Hematopoietic multipotent progenitor cell treated with erythropoietin and hydrocortisone succinate and interleukin-3 and kit ligand, for 6 days (in vitro differentiated cells): ENCODE results near the gene NRXN3.

Source experiments
- DNase-seq: peaks from one replicate; pipeline ENCODE4 v3.0.0-alpha.2; 2015

The NRXN3 gene

DNA sequence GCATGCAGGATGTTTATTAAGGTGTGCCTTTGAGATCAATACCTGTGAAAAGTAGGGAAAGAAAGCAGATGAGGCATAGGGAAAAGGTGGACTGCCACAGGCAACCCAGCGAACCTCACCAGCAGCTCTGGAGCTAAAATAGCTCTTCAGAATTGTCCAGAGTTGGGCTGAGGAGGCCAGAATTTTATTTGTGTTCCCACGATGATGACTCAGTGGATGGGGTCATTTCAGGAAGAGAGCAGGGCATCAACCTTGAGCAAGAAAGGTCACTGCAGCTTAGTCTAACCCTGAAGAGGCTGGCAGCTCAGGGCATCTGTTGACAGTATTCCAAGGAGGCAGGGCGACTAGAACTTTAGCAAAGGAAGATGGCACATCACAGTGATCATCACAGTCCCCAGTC lies 1345.0 kb downstream of the NRXN3 start:
- DNase-seq = no peak

DNA sequence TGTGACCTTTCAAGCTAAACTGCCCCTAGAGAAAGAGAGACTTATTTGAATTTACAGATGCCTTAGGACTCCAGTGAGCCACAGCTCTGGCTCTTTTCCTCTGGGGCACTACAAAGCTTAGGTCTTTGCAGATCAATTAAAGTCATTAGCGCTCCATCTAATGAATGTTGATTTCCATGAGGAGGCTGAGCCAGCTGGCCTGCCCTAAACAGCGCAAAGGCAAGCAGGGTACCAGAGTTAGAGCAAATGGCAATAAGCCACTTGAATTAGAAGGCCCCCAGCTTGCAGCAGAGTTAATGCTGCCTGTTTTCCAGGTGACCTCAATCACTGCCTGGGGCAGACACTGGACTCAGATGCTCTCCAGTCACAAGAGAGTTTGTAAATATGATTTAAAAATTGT lies 1345.8 kb downstream of the NRXN3 start:
- DNase-seq = no peak

DNA sequence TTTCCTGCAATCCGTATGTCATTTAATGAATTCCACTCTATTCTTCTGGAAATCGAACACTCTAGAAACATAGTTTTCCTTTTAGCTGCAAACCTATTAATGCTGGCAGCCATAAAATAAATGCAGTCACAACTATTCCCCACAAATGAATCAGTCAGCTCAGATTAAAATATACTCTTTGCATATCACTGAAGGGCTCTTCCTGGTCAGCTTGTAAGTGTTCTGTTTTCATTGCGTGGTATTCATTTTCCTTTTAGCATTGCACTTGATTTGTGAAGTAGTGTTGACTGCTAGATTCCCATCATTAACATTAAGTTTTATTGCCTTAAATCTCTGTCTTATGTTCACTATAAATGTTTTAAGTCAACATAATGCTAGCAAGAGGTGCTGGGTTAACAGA lies 1355.2 kb downstream of the NRXN3 start:
- no peak for DNase-seq

DNA sequence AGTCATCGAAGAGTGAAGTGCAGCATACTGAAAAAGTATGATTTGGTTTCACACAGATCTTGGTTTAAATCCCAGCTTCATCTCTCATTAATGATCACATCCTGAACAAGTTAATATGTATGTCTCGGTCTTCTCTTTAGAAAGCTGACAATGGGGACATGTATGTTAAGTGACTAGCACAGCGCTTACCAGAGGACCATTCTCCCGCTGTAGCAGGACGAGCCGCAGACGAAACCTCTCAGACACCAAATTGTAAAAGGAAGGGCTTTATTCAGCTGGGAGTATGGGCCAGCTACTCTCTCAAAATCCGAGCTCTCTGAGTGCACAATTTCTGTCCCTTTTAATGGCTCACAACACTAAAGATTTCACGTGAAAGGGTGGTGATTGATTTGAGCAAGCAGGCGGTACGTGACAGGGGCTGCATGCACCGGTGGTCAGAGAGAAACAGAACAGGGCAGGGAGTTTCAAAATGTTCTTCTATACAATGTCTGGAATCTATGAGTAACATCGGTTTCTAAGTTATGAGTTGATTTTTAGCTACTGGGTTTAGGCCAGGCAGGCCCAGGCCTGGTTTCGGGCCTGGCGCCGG lies 1358.7 kb downstream of the NRXN3 start:
- no peak for DNase-seq

DNA sequence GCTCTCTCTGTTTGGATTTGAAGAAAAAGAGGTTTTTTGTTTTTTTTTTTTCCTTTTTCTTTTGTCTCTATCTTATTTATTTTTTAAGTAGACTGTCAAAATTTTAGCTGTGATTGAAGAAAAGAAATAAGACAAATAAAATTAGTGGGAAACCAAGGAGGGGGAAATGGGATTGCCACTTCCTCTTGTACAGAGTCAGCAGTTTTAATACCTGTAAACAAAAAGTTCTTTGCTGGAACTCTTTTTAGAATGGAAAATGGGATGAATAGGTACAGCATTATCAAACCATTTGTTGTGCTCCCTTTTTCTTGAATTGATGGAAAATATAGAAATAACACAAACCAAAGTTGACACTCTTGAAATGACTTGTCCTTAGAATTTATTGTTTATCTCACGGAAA lies 1360.4 kb downstream of the NRXN3 start:
- DNase-seq = no peak

DNA sequence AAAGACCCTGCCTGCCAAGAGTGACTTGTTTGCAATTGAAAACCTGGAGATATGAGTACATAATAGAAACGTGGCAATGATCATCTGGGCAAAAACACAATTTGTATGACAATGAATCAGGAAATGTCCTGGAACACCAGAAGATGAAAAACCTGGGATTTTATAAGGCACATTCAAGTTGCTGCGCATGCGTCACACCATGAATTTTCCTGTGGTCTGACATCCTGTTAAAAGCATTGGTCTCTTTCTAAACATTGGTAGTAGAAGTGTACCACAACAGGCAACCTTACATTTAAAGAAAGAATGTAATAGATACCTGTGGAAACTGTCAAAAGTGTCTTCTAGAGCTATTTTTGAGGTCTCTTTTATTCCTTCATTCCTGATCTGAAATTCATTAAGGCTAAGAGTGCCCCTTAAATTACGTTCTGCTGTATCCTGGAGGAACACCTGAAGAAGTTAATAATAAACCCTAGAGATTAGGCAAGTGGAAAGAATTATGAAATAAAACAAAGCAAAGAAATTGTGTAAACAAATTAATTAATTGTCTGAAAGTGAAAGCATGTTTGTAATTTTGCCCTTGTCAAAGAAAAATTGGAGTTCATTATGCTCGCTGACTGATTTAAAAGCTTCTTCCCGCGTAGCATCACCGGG lies 1364.7 kb downstream of the NRXN3 start:
- no peak for DNase-seq

DNA sequence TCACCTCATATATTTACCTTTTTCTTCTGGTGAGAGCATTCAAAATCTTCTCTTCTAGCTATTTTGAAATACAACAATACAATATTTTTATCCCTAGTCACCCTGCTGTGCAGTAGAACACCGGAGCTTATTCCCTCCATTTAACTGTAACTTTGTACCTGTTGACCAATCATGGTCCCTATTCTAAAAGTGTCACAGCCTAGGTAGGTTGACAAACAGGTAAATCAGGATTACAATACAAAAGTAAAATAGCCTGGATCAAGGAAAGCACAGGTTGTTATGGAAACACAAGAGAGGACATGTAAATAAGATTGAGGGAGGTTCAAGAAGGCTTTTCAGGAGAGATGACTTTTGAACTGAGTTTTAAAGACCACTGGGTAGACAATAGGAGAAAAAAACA lies 1370.2 kb downstream of the NRXN3 start:
- no peak for DNase-seq

DNA sequence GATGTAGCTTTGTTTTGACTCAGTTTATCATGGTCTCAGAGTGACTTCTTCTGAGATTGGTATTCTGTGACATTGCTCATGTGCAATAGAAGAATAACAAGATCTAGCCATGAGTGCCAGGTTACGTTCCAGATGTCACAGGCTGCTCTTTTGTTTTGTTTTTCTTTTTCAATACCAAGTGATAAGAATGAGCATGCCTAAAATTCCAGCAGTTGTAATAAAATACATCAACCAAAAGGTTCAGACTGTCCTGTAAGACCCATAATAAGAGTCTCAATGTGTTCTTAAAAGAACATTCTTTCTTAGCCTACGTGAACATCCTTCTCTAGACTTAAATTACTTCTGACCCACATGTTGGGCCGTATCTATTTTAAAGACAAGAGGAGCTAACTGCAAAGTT lies 1371.9 kb downstream of the NRXN3 start:
- DNase-seq = no peak

DNA sequence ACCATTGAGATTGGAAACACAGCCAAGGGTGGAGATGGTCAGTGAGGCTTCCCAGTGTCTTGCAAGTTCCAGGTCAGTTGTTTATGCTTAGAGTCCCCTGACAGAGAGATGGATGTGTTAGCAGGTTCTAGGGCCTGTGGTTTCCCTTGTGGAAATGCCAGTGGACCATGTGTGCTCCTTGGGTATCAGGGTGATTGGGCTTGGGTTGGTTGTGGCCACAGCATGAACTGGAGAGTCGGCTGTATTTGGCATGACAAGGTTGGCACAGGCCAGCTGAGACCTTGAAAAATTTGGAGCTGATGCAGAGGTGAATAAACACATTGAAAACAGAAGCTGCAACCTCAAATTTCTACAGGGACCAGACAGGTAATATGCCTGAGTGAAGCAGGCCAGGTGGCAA lies 1373.2 kb downstream of the NRXN3 start:
- no peak for DNase-seq

DNA sequence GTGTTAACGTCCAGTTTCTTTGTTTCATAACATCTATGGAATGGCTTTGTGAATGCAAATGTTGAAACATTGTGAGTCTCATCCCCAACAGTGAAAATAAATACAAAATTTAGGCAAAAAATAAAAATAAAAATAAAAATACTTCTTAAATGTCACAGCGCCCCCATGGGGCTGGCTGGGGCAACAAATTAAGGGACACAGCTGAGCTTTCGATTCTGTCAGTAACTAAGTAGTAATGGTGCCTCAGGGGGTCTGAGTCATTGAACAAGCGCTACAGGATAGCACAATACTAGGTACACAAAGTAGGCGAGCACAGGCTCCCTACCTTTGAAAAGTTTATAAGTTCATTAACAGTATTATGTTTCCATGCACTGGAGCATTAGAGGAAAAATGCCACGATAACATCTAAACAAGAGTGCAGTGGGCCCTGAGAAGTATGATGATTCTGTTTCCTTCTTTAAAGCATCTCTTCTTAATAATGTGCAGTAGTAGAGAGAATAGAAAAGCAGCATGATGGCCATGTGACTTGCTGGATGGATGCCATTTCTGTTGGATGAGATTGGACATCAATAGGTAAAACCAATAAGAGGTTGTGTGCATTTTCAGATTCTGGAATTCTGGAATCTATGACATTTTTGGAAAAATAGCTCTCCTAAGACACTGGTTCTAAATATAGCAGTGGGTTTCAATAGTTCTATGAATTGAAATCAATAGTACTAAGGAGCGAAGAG lies 1374.0 kb downstream of the NRXN3 start:
- DNase-seq = peak; percentile 6

DNA sequence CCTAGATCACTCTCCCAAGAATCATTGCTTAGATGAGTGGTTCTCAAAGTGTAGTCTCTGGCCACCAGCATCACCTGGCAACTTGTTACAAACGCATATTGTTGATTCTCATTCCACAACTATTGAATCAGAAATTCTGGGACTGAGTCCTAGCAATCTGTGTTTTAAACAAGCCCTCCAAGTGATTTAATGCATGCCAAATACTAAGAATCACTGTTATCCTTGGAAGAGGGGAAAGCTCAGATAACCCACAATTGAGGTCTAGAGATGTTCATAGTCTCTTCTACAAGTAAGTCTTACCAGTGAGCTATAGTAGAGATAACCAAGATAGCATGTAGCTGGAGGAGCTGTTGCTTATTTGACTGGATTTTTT lies 1374.5 kb downstream of the NRXN3 start:
- DNase-seq = no peak

DNA sequence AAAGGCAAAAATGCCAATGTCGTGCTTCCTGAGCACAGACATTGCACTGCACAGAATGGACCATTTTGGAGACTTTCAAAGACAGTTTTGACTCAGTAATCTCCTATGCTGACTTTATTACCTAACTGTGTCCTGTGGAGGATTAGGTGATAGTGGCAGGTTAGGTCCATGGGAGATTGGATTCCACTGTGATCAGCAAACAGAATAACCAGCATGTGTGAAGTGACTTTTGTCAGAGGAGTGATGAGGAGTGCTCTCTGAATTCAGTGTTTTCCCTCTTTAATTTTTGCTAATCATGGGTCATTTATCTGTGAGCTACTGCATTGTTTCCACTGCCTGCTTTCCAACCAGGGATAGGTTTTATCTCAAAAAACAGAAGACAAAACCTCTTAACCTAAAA lies 1378.7 kb downstream of the NRXN3 start:
- no peak for DNase-seq

DNA sequence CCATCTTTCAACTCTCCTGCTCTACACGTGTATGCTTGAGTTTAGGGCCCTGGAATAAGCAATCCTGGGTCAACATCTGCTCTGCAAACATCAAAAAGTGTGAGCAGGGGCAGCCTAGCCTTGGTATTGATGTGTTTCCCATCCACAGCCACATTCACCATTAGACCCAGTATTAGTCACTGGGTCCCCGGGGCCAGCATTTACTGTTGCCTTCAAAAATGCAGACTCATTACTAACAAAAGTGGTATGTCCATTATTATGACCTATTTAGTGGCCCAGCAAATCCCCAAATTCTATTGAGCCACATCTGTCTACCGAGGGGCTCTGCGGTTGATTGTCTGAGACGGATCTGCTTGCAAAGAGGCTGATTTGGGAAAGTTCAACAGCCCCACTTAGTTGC lies 1379.3 kb downstream of the NRXN3 start:
- DNase-seq = no peak

DNA sequence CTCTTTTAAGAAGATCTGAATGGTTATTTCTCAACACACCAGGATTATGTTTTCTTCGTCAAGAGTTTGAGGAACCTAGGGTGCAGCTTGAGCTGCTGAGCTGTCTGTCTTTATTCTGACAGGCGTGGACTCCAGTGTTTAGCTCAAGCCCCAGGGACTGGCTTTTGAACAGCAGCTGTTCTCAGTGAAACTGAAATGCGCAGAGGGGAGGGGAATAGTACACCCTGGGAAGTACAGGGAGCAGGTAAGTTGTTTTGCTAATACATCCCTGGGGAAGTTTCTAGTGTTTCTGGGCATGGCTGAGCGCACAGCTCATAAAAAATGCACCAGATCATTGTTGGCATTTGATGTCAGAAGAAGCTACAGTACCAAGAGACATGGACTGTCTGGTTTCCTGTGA lies 1381.3 kb downstream of the NRXN3 start:
- no peak for DNase-seq

DNA sequence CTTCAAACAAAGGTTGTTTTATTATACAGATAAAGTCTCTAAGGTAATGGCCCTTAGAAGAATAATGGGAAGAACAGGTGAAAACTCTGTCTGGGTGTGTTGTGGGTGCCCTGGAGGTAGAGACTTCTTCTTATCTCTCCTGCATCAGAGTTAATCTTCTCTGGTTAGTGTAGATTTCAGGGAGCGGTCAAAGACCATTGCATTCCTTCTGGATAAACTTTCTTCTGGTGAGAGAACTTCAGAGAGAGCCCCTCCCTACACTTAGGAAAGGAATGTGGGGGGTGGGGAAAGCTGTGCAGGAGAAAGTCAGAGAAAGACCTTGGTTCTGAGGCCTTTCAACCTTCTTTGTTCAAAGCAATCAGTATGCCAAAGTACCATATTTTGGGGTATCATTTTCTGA lies 1382.6 kb downstream of the NRXN3 start:
- DNase-seq = no peak

DNA sequence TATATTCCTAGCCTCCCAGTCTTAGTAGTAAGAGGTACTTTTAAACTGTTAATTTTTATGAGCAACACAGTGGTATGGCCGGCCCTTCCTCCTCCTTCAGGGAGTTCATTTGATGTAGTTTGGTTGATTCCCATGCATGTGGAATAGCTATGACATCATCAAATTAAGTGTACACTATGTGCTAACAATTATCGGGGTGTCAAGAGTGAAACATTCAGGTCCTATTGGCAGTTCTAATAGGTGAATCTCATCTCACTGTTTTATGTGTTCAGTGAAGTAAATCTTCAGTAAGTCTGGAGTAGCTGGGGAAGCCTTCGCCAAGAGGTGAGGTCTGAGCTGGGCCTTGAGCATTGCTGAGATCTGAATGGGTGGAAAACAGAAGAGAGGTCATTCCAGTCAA lies 1384.6 kb downstream of the NRXN3 start:
- DNase-seq = no peak

DNA sequence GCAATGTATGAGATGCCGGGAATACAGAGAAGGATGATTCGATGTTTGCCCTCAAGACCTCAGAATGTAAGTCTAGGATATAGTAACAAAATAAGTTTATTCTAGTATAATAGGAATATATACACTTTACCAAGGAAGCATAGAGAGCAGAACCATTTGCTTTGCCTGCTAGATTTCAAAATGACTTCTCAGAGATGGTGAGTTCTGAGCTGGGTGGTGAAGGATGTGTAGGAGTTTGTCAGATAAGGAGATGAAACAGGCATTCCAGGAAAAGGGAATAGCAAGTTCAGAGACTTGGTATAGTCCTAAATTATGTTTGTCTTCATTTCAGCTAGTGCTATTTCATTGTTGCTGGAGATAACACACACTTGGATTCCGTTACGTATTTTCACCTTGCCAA lies 1385.3 kb downstream of the NRXN3 start:
- no peak for DNase-seq

DNA sequence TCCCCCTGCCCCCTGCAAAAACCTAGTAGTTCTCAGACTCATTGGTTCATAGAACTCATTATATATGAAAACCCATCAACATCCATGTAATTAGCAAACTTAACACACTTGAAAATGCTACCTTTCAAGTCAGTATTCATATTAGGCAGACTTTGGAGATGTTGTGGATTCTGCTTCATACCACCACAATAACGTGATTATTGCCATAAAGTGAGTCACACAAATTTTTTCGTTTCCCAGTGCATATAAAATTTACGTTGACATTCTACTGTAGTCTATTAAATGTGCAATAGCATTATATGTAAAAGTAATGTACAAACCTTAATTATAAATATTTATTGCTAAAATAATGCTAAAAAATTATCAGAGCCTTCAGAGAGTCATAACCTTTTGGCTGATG lies 1387.1 kb downstream of the NRXN3 start:
- DNase-seq = no peak

DNA sequence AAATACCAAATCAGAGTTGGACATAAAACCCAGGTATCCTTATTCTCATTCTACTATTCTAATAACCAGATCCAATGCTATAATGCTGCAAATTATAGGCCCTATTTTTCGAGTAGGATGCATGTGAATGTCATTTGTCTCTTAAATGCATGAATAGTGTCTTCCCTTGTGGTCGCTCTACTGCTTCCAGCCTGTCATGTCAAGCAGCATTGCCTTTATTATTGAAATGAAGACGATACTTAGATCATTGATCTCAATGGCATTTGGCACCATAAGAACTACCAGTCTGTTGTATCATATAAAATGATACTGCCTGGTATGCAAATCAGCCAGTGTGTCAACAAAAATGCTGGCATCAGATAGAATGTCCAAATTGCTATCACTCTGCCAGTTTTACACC lies 1392.0 kb downstream of the NRXN3 start:
- DNase-seq = no peak

DNA sequence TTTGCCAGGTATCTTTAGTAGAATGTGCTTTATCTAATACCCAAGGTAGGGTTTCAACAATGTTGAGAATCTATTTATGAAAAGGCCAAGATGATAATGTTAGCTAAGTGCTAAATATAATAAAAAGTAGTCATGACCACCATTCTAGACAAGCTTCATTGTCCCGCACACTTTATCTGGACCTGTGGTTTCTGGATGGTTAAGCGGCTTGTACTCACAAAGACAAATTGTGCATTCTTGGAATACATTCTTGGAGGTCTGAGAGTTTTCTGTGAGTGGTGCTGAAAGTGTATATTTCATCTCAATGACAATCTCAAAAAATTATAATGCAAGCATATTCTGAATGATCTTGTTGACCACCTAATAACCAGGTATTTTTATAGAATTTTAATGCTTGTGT lies 1394.2 kb downstream of the NRXN3 start:
- DNase-seq = no peak

DNA sequence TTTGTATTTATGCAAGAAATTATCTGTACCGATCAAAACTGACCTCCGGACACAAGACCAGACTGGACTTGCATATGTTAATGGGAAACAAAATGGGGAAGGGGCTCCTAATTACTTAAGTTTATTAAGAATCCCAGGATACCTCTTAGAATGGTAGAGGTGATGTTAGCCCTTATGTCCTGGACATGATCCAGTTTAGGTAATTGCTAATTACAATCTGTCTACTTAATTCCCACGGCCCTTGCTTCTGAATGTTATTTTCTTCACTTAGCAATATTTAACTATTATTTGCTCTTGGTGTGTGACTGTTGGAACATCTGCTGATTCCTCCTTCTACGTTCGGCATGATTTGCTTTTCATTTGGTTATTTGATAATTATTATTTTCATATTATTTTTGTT lies 1397.1 kb downstream of the NRXN3 start:
- no peak for DNase-seq

DNA sequence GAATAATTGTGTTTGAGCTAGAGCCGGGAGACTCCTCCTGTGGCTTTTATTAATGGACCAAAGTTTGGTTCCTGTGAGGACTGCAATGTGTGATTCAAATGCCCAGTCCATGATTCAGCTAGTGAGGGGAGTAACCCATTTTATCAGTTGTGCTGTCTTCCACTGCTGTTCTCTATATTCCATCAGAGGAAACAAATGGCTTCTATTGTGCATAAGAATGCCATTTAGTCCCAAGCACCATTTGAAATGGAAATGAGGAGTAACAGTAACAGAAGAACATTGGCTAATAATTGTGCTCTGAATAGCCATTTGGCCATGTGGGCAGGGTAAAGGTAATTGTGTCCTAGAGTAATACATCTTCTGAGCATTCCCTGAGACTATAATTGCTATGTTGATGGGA lies 1398.4 kb downstream of the NRXN3 start:
- no peak for DNase-seq

DNA sequence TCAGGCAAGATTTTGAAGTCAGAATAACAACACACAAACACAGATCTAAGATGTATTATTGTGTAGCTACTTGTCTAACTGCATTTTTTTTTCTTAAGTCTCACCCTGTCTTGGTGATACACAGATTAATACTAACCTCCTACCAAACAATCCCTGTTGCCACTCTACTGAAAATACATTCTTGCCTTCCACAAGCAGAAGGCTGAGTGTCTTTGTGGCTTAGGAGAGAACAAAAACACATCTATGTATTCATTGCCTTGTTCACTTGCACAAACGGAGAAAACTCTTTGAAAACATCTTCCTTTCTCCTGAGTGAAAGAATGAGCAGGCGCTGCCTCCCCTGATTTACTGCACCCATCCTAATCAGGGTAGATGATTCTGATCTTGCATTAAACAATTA lies 1398.9 kb downstream of the NRXN3 start:
- no peak for DNase-seq

DNA sequence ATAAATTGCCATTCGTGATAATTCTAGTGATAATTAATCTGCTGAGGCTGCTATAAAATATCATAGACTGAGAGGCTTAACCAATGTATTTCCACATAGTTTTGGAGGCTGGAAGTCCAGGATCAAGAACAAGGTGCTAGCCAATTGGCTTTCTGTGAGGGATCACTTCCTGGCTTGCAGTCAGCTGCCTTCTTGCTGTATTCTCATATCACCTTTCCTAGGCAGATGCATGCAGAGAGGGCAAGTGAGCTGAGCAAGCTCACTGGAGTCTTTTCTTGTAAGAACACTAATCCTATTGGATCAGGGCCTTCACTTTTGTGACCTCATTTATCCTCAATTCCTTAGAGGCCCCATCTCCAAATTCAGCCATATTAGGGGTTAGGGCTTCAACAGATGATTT lies 1400.5 kb downstream of the NRXN3 start:
- no peak for DNase-seq

DNA sequence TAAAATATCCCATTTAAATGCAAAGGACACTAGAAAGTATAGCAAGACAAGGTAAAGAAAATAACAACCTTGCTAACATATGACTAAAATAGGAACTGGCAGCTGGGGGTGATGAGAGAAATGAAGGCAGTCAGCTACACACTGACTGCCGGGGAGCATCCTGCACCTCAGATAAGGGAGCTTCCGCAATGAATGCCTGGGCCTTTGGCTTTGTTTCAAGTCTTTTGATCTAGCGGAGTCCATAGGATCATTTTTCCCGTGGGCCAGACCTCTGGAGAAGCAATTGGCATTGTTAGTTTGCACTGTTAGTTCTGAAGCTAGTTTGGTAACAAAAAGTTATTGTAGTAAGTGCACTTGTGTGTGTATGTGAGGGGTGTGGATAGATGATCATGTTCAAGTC lies 1401.2 kb downstream of the NRXN3 start:
- no peak for DNase-seq
